IMR-90 (cell line): Measurements from ENCODE around the gene SSR1. TPM values are rescaled to one million over a fixed set of nuclear protein-coding genes. Genes with fewer than 3 reads are reported as not detected.

Experiments
- ATAC-seq: fragments of 200-7000 bp; cut with Tn5 transposase; 2 replicates; pipeline ENCODE4 v1.9.1; 2020; ENCODE audit warnings: low read depth, mild to moderate bottlenecking, moderate library complexity
- BruUV-seq: library from RNA; stranded (reverse); fragments of 400-500 nt; replicated peaks from 2 replicates; lab custom pipeline; 2021; lab: Mats Ljungman, UMichigan
- CTCF ChIA-PET: fragments of 300-600 bp; formaldehyde crosslinking; extraction: SDS; loops from one replicate; lab custom pipeline; 2021; ENCODE audit warnings: antibody characterized with exemption; lab: Yijun Ruan, JAX
- POLR2A ChIA-PET: fragments of 300-600 bp; sonication (Branson Sonifier 250); formaldehyde crosslinking; loops from one replicate; lab custom pipeline; 2022; ENCODE audit warnings: antibody characterized with exemption; ENCODE audit not compliant: unreplicated experiment; lab: Charles Lee
- DNase-seq: peaks from one replicate; pipeline ENCODE4 v3.0.0; 2013
- H2AFZ ChIP-seq: replicated peaks from 2 replicates; pipeline ENCODE3; 2013; ENCODE audit warnings: low read length, mild to moderate bottlenecking; ENCODE audit not compliant: poor library complexity
- H2AK5ac ChIP-seq: 2 replicates; pipeline ENCODE4 v1.6.1; 2013; ENCODE audit warnings: low read depth, low read length, inconsistent platforms
- H2AK9ac ChIP-seq: replicated peaks from 2 replicates; pipeline ENCODE3; 2013; ENCODE audit warnings: mild to moderate bottlenecking, low read depth, low read length, moderate library complexity; ENCODE audit not compliant: poor library complexity
- H2BK120ac ChIP-seq: 2 replicates; pipeline ENCODE4 v1.6.1; 2013; ENCODE audit warnings: low read depth, low read length, inconsistent platforms
- H2BK15ac ChIP-seq: 3 replicates; pipeline ENCODE4 v1.6.1; 2013; ENCODE audit warnings: low read depth, low read length, inconsistent platforms
- H2BK20ac ChIP-seq: 2 replicates; pipeline ENCODE4 v1.6.1; 2013; ENCODE audit warnings: low read depth, mild to moderate bottlenecking, inconsistent platforms, low read length, moderate library complexity
- H2BK5ac ChIP-seq: 2 replicates; pipeline ENCODE4 v1.6.1; 2013; ENCODE audit warnings: mild to moderate bottlenecking, low read depth, low read length, inconsistent platforms; ENCODE audit not compliant: poor library complexity, severe bottlenecking
- H3K14ac ChIP-seq: replicated peaks from 2 replicates; pipeline ENCODE4 v1.6.1; 2013; ENCODE audit warnings: low read depth, low read length, inconsistent platforms
- H3K18ac ChIP-seq: 2 replicates; pipeline ENCODE4 v1.6.1; 2013; ENCODE audit warnings: low read depth, low read length, control low read depth
- H3K23ac ChIP-seq: 2 replicates; pipeline ENCODE4 v1.6.1; 2013; ENCODE audit warnings: low read depth, low read length, inconsistent platforms
- H3K27ac ChIP-seq: 2 replicates; pipeline ENCODE4 v1.5.1; 2013; ENCODE audit warnings: mild to moderate bottlenecking, control low read depth, low read length; ENCODE audit not compliant: insufficient read depth
- H3K27me3 ChIP-seq: 2 replicates; pipeline ENCODE4 v1.6.1; 2013; ENCODE audit warnings: low read length; ENCODE audit not compliant: control insufficient read depth, insufficient read depth
- H3K36me3 ChIP-seq: 2 replicates; pipeline ENCODE4 v1.6.1; 2013; ENCODE audit warnings: low read length, mixed read lengths; ENCODE audit not compliant: control insufficient read depth, insufficient read depth
- H3K4ac ChIP-seq: 2 replicates; pipeline ENCODE4 v1.6.1; 2013; ENCODE audit warnings: low read depth, low read length, inconsistent platforms
- H3K4me1 ChIP-seq: 2 replicates; pipeline ENCODE4 v1.6.1; 2013; ENCODE audit warnings: low read length, mixed read lengths; ENCODE audit not compliant: control insufficient read depth, insufficient read depth
- H3K4me2 ChIP-seq: 2 replicates; pipeline ENCODE4 v1.6.1; 2013; ENCODE audit warnings: low read depth, mild to moderate bottlenecking, control low read depth, low read length, moderate library complexity
- H3K4me3 ChIP-seq: 2 replicates; pipeline ENCODE4 v1.5.1; 2013; ENCODE audit warnings: low read depth, mild to moderate bottlenecking, control low read depth, low read length, moderate library complexity; ENCODE audit not compliant: insufficient read depth
- H3K56ac ChIP-seq: 2 replicates; pipeline ENCODE4 v1.6.1; 2013; ENCODE audit warnings: low read length, inconsistent platforms; ENCODE audit not compliant: insufficient read depth; ENCODE audit errors: extremely low read depth
- H3K79me1 ChIP-seq, 2 experiments: 2 replicates each; pipeline ENCODE4 v1.6.1; 2013; ENCODE audit warnings: low read length in 2 of 2, inconsistent platforms in 1 of 2, low read depth in 1 of 2
- H3K9ac ChIP-seq: 2 replicates; pipeline ENCODE4 v1.6.1; 2013; ENCODE audit warnings: low read depth, low read length, control low read depth
- H3K9me1 ChIP-seq: 2 replicates; pipeline ENCODE4 v1.6.1; 2013; ENCODE audit warnings: low read length, inconsistent platforms; ENCODE audit not compliant: insufficient read depth
- H3K9me3 ChIP-seq: 2 replicates; pipeline ENCODE4 v1.6.1; 2013; ENCODE audit warnings: low read length; ENCODE audit not compliant: control insufficient read depth, insufficient read depth
- H4K20me1 ChIP-seq: 2 replicates; pipeline ENCODE4 v1.6.1; 2013; ENCODE audit warnings: low read length, inconsistent platforms; ENCODE audit not compliant: insufficient read depth
- H4K5ac ChIP-seq: 2 replicates; pipeline ENCODE4 v1.6.1; 2013; ENCODE audit warnings: mild to moderate bottlenecking, low read depth, low read length, control low read depth
- H4K8ac ChIP-seq, 2 experiments: 2 replicates each; pipeline ENCODE4 v1.6.1; 2013; ENCODE audit warnings: low read depth in 2 of 2, low read length in 2 of 2, control low read depth in 1 of 2, inconsistent platforms in 1 of 2
- H4K91ac ChIP-seq: 2 replicates; pipeline ENCODE4 v1.6.1; 2013; ENCODE audit warnings: low read depth, low read length, inconsistent platforms; ENCODE audit not compliant: insufficient read depth
- MAFK ChIP-seq: IDR thresholded peaks from 2 replicates; pipeline ENCODE4 v1.6.1; 2012; ENCODE audit warnings: low read depth, low read length, improper control_type of control experiment
- RCOR1 ChIP-seq: IDR thresholded peaks from 2 replicates; pipeline ENCODE4 v1.6.1; 2012; ENCODE audit warnings: mild to moderate bottlenecking, low read length, improper control_type of control experiment; ENCODE audit not compliant: insufficient replicate concordance
- WGBS, 2 experiments: methylation state at CpG; one replicate each; pipeline versions ENCODE4 v1.1.5 to v1.1.7; 2013; ENCODE audit warnings: missing lambda C conversion rate in 2 of 2; ENCODE audit not compliant: insufficient read length in 1 of 2; ENCODE audit errors: extremely low coverage in 2 of 2; 5-methylcytosine and 5-hydroxymethylcytosine counted together
- dilution Hi-C: fragments of 300-500 bp; cut with HindIII; formaldehyde crosslinking; loops from one replicate; pipeline ENCODE4 v1.14.3; 2018; ENCODE audit warnings: low sequenced_read_pairs; ENCODE audit not compliant: unreplicated experiment
- in situ Hi-C: fragments of 300-500 bp; cut with MboI; formaldehyde crosslinking; loops from 3 replicates; pipeline ENCODE4 v1.14.3; 2019; ENCODE audit warnings: low sequenced_read_pairs, inconsistent platforms, mixed read lengths
- intact Hi-C: fragments of 100-400 bp; cut with micrococcal nuclease; formaldehyde crosslinking; loops from 2 replicates; pipeline ENCODE4 v1.10.0; 2022
- polyA plus RNA-seq, 3 experiments: library from polyadenylated mRNA; depleted of rRNA; stranded (reverse); fragments of >200 nt; gene quantifications; 2 replicates each; pipeline ENCODE4 v1.2.3, GENCODE V29; 2012; ENCODE audit warnings: low replicate concordance in 1 of 3
- total RNA-seq: library from RNA; depleted of rRNA; stranded (reverse); fragments of >200 nt; gene quantifications from 2 replicates; pipeline ENCODE4 v1.2.3, GENCODE V29; 2012

The SSR1 gene
- total and polyA plus RNA-seq, 2 of the 4 experiments (the other 2 are of a cell fraction) = 110 to 120 TPM

DNA sequence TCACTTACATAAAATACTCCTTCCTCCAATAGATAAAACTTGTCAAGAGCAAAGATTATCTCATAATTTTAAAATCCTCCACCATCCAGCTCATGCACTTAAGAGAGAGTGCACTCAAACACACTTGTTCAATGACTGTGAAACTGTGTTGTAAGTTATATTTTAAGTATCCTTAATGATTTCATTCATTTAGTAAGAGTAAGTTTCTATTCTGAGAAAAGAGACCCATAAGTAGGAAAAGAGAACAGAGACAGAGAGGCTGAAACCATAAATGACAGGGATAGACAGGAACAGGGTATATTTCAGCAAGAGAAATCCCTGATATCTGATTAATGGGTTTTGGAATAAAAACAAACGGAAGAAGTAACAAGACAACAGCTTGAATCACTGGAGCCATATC, 8.2 kb downstream of the SSR1 start:
- no peak for DNase-seq
- no peak for ATAC-seq
- Histone ChIP-seq H4K20me1 (peaks cover 18% of the 10 kb centered on the region; the same call in 1 of the 2 replicates), H3K27me3 (no peaks in the 10 kb centered on the region), H2AK5ac (no peak overlapping the region), H2BK120ac (no peak overlapping the region), H2AFZ (no peak overlapping the region), H3K4me2 (no peak overlapping the region), H3K9me1 (no peaks in the 10 kb centered on the region), H3K4me3 (no peak overlapping the region), H3K18ac (no peak overlapping the region), H3K9me3 (no peaks in the 10 kb centered on the region), H2BK15ac (no peak overlapping the region), H3K36me3 (peaks cover 39% of the 10 kb centered on the region), H3K27ac (no peak overlapping the region), H4K8ac (no peak overlapping the region), H3K23ac (no peak overlapping the region), H3K4me1 (peaks cover 5% of the 10 kb centered on the region), H2AK9ac (no peak overlapping the region), H4K5ac (no peak overlapping the region), H2BK5ac (no peak overlapping the region), H3K9ac (no peak overlapping the region), H2BK20ac (no peak overlapping the region), H3K79me1 (peaks cover 19 to 41% of the 10 kb centered on the region in 2 experiments), H3K56ac (no peak overlapping the region), H3K4ac (no peak overlapping the region), H4K91ac (no peak overlapping the region), H3K14ac (no peak overlapping the region)
- no TSS peak for BruUV-seq
- intact Hi-C loops (no loop called here), in situ Hi-C loops (loop anchor here (10.0 kb wide), 2 partner anchors 90 to 280 kb away; no protein-coding TSS in a partner anchor), dilution Hi-C loops (no loop called here)
- TF ChIP-seq RCOR1 = no peak
- TF ChIP-seq MAFK = no peak
- WGBS, 2 experiments = no CpG with 5 or more reads among the region's 1 CpG
- ChIA-PET CTCF (interaction anchor here (0.6 kb wide), 1 partner anchor 289 kb away, joined by 4 read pairs; no protein-coding TSS in a partner anchor), POLR2A (no interaction called here)
